Right renal cortex interstitium (tissue), 3 donors: ENCODE results near the gene CHML. TPM values are rescaled to one million over a fixed set of nuclear protein-coding genes. Genes with fewer than 3 reads are reported as not detected.

Experiments used
- DNase-seq, 3 donors: peaks; one replicate each; pipeline ENCODE4 v3.0.0-alpha.2; 2013; ENCODE audit warnings: low read depth in 3 of 3, low spot score in 2 of 3
- polyA plus RNA-seq, 3 donors: library from polyadenylated mRNA; unstranded; fragments of 120-200 nt; gene quantifications; one replicate each; pipeline ENCODE4 v1.2.1, GENCODE V29; 2013; ENCODE audit not compliant: insufficient read length in 3 of 3

The CHML gene
- polyA plus RNA-seq, 3 donors = 22.3 to 29.4 (median 25.1) TPM

DNA sequence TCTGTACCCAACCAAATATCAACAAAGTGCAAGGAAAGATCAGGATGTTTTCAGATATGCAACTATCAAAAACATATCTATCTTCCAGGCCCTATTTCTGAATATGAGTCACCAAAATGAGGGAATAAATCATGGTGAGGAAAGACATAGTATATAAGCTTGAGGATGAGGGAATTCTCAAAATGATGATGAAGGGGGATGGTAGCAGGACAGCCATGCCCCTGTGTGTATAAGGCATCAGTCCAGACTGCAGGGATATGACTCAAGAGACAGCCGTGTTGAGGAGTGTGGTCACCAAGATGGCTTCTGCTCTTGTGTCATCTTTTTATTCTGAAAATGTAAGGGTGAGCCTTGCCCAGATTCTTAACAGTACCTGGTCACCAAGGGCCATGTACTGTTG, 7.5 kb upstream of the CHML start:
- no peak for DNase-seq

DNA sequence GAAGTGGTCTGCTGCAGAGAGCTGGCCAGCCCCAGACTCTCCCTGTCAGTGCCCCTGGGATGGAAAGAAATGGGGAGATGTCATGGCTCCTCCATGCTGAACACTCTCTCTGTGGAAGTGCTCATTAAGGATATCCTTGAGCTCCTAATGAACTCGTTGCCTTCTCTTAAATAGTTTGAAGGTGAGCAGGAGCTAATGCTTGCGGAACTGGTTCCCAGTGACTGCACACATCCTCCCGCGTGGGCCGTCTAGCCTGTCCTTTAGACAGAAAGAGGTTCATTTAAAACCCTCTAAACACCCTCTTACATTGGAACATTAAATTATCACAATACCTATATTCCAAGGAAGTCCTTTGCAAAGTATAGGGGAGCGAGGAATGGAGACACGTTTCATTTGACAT, 6.0 kb upstream of the CHML start:
- DNase-seq = no peak

DNA sequence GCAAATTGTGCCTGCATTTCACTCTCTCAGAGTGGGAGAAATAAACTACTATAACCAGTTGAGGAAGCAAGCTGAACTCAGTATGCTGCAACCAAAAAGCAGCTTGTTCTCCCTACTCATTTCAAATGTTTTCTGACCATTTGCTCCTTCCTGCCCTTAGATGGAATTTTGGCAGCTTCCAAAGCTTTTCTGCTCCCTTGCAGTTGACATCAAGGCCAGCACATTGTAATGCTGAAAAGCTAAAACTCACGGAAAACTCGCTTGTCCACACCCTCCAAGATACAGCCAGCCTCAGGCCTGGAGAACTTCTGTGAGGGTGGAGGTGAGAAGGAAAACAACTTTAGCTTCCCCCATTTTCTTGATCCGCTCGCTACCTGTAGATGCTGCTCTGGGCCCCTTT, 5.0 kb upstream of the CHML start:
- no peak for DNase-seq

DNA sequence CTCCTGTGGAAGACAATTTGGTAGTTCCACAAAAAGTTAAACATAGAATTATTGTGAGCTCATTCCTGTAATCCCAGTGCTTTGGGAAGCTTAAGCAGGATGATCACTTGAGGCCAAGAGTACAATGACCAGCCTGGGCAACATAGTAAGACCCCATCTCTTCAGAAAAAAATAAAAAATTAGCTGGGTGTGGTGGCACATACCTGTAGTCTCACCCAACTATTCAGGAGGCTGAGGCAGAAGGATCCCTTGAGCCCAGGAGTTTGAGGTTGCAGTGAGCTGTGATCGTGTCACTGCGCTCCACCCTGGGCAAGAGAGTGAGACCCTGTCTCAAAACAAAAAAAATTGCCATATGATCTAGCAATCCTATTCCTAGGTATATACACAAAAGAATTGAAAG, 4.1 kb upstream of the CHML start:
- no peak for DNase-seq

DNA sequence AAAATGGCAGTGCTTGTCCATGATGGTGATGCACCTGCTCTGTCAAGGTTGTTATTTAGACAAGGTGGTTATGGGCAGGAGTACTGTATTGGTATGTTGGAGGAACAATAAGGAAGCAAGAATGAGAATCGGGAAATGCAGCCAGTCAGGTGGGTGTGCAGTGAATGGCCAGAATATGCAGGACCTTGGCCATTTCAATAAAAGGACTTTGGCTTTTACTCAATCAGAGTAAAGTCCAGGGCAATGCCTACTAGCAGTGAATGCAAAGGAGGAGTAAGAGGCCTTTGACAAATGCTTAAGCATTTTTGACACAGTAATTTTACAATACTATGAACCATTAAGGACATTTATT, 2.4 kb upstream of the CHML start:
- DNase-seq = no peak

DNA sequence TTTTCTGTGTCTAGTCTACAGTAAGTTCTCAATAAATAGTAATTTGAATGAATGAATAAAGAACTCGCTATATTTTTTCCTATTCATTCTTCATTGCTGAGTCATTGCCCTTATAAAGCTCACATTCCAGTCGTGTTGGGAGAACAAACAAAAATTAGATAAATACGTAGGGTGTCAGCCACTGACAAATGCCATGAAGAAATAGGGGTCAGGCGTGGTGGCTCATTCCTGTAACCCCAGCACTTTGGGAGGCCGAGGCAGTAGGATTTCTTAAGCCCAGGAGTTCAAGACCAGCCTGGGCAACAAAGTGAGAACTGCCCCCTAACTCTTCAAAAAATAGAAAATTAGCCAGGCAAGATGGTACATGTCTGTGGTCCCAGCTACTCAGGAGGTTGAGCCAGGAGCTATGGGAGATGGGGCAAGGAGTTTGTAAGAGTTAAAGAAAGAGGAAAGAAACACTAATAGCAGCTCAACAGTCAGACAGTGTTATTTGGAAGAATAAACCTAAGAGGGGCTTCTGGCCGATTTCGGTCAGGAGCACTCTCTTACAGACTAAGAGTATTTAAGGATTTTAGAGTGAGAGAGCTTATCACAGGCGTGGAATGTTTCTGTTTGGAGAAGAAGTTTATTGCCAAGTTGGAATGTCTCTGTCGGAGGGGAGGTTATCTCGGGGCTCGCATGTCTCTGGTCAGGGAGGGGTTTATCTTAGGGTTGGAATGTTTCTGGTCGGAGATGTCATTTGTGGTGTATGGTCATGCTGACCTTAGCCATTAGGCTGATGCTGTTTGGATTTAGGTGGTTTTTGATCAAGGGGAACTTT, 1.8 kb upstream of the CHML start:
- DNase-seq = no peak

DNA sequence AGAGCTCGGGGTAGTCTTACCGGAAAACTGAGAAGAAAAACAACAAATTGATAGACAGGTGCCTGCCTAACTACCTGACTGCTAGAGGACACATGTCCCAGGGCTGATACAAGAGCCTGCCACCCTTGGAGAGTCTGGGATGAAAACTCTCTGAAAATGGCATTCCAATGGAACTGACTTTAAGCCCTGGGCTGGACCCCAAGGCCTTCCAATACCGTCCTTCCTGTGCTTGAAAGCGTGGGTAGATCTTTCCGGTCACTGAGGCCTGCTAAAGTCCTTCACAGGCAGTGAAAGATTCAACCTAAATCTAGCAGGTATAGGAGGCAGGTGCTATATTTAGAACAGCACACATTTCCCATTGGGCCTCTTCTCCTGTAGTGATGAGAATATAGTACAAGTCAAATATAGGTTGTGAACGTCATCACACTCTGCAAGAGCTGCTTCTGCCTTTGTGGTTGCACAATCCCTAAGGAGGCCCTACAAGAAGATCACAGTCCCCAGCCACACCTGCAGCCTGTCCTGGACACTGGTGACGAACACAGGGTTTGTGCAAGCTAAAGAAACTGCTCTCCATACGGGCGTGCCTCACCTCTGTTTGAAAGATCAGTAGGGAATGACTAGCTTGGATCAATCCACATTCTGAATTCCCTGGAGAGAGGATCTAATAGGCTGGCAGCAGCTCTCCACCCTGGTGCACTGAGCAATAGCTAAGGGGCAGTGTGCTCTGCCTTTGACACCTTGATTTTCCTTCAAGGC, 876 bp upstream of the CHML start:
- DNase-seq = no peak

DNA sequence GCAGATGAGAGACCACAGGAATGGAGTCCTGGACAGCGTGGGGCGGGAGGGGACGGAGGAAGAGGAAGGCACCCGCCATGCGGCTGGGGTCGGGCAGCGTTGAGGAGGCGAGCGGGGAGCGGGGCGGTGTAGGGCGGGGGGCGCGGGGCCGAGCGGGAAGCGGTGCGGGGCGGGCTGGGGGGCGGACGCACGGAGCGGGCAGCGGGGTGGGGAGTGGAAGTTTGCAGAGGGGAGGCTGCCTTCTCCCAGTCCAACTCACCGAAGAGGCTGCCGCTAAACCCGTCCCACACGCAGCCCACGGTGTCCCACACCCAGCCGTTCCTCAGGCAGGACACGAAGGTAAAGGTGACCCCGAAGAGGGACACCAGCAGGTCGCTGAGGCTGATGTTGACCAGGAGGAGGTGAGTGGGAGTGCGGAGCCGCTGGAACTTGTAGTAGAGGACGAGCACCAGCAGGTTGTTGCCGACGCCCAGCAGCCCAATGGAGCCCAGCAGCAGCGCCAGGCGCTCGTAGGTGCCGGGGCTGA, 483 bp downstream of the CHML start:
- peak in 1 of 3 donors; percentile 15 for DNase-seq

DNA sequence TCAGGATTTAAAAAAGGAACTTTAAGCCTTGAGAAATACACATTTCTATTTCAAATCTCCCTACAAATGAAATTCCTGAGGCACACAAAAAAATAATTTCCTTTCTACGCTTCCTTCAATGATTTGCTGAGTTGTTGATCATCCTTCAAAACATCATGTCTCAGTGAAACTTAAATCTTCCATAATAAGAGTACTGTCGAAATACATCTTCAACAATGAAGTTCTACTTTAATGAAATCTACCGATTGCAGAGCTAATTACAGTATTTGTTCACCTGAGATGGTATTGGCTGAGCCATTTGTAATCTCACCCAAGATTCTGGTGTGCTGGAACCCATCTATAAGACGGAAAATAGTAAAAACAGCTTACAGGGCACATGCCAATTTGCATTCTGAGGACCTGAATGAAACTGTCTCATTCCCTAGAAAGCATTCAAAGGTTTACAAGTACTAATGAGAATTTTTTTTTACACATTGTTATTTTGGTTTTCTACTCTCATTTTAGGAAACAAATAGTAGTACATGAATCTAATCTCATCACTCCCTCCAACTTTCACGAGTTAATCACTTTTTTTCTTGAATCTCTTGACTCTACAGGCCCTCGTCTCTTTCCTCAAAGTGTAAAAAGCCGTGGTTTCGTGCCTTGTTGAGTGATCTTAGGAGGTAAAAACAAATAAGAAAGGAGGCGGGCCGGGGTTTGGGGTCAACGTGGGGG, 1.1 kb downstream of the CHML start:
- DNase-seq = no peak

DNA sequence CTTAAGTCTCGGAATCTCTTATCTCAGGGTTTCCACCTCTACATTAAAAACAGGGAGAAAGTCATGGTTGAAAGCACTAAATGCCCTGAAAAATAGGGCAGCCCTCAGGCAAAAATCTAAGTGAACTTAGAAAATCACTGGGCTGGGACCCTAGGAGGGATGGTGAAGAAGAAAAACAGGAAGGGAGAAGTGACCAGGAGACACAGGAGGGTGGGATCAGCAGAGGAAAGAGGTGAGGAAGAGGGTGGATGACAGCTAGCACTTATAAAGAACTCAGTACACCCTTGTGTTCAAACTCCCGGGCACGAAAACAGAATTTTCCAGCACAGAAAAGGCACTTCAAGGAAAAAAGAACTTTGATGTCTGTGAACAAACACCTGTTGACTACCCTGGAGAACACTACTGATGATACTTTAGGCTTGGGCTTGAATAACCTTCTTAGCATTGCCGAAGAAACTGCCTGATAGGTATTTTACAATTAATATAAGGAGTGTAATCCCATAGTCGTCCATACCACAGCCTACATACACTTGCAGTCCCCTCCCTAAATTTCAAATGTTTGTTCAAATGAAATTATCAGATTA, 2.0 kb downstream of the CHML start:
- DNase-seq = no peak

DNA sequence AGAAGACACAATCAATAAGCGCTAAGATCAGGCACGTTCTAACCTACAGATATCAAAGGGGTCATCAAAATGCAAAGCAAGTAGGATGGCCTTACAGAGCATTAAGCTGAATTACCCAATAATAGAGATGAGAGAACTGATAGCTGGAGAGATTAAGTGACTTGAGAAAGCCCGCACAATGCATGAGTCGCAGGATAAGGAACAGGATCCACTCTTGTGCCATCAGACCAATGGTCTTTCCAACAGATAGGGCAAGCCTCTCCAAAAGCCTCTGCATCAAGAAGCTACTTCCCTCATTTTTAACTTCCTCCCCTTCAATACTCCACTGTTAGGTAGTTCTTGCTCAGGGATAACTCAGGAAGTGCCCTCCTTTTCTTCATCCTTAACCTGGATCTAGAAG, 2.6 kb downstream of the CHML start:
- no peak for DNase-seq

DNA sequence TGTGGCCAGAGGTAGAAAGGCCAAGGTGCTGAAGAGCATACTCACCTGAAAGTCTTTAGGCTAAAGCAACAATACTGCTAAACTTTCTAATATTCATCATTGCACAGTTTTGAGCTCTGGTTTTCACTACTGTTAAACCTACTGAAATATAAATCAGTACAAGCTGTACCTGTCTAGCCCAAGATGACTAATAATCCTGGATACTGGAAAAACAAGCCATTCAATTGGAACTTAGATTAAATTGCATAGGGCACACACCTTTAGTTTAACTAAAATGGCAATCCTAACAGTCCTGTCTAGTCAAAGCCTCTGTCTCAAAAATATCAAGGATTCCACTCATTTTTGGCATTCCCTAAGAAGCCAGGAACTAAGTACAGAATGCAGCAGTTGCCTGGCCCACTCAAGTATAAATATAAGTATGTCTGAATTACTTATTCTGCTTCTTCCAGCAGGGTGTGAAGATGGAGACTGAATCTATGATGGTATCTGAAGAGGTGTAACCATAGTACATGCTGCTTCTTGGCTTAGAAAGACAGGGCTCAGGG, 3.1 kb downstream of the CHML start:
- DNase-seq = no peak

DNA sequence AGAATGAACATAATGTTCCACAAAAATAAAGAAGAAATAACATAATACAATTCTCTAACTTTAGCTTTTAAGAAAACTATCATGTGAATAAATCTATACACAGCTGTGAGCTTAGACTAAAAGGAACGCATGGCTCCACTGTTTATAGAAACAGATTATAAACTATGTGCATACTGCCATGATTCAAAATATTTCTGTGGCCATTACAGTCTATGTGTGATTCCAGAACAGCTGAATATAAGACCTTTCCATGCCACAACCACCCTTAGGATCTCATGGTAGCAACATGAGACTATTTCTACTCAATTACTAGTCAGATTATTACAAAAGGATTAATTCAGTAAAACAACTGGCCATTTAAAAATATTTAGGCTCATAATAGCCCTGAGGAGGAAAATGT, 3.9 kb downstream of the CHML start:
- DNase-seq = no peak

DNA sequence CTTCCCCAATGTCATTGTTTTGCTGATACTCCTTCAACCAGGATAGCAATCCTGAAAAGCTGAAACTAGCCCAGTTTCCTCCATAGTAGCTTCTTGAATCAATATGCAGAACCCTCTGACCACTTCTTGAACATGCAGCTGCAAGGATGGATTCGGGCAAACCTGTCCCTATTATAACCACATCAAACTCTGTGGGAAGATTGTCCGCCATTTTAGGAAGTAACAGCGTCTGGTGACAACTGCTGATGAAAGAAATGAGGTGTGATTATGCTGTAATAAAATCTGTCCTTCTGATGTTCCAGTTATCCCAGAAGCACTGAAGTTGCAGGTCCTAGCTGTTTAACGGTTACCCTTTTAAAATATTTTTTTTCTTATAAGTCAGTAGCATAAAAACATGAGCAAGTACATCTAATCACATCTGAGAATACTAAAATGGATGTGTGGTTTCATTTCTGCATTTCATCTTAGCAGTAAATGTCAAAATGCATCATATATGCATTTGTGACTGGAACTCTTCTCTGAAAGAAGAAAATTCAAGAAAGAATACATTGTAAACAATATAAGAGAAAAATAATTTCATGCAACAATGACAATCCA, 4.5 kb downstream of the CHML start:
- no peak for DNase-seq

DNA sequence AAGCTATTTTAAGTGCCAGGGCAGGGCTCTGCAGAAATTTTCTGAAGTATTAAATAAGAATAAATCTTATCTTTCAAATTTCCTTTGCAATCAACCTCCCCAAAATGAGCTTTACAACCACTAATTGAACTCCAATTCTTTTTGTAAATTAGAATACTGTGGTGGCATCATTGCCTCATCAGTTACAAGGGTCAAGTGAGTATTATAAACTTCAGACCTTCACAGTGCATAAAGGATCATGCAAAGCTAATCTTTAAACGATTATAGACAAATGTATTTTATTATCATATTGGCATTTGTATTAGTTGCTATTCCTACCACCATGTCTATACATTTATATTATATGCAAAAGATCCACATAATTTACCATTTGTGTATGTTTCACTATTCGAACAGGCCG, 7.2 kb downstream of the CHML start:
- DNase-seq = no peak

DNA sequence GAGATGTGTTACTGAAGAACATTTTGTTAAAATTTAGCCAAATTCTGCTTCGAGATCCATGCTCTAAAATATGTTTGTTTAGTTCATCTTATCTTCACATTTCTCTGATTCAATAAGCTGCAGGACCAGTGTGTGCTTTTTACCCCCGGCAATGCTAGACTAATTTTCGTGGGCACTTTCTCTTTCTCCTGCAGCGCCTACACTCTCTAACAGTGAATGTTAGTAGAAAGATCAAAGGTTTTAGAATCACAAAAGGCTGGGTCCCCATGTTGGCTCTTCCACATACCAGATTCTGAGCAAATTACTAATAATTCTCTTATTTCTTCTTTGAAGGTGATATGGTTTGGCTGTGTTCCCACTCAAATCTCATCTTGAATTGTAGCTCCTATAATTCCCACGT, 8.5 kb downstream of the CHML start:
- DNase-seq = no peak

DNA sequence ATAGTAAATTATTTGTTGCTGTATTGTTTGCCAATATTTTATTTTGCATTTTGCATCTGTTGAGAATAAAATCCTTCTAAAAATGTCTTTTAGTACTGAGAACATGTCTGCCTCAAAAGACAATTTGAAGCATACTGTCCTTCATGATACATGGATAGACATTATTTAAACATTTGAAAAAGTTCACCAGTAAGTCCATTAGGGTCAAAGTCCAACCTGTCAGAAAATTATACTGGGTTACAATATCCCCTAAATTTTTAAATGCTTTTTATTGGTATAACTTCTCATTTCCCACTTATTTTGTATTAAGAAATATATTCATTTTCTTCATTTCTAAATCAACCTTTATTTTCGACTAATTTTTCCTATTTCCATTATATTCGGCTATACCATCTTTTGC, 9.3 kb downstream of the CHML start:
- no peak for DNase-seq

DNA sequence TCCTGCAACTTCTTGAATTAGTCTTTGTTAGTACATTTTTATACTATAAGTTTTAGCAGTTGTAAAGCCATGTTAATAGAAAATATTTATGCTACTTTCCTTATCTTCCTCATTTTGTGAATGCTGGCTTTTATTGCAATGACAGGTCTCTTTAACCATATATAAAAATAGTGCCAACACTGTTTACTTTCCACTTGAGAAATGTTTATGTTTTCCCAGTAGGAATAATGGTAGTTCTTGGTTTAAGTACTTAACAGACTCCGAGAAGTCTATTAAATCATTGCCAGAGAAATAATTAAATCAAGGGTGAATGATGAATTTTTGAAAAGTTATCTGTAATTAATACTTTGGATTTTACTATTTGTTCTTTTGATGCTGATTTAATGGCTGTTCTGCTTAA, 9.7 kb downstream of the CHML start:
- no peak for DNase-seq

DNA sequence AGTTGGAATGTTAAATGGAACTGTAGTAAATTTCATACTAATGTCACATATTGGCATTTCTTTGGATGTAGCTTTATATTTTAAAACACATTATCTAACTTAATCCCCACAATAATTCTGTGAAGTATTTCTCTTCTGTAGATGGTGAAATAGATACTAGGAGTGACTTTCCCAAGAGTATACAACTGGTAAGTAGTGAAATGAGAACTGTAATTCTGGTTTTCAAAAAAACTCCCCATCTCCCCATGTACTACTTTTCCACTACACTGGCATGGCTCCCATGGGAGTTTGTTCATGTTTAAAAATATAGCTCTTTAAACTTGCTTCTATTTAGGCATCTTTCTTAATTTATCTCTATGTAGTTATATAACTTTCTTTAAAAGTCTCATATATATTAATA, 10.2 kb downstream of the CHML start:
- no peak for DNase-seq

DNA sequence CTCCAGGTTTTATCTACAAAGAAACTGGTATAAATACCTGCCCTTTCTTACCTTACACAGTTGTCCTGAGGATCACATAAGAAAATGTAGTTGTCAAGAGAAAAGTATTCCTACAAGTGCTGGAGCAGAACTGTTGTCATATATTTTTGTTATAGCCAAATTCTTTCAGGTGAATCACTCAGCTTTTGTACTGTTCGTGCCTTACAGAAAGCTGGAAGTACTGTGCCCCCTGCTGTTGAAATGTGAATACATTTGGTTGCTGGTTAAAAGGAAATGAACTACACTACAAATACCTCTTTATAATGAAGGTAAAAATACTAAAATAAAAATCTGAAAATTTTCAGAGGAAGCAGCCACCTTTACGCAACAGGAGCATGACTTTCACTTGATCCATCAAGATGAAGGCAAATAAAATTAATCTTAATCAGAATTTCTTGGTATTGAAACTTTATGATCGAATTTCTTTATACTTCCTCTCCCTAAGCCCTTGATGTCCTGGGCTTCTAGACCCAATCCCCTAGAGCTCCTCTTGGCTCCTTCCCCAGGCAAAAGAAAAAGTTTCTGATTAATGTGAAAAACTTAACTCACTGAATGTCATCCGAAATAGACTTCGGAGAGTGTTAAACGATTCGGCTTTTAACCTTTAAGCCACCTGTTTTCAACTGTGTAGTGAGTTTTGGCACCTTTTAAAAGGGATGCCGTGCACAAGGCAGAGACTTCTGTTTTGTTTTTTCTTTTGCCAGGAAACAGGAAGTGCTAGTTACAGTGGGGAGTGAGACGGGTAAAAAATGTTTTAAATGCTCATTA, 12.5 kb downstream of the CHML start:
- peak in 1 of 3 donors; percentile 29 for DNase-seq
